Medulla oblongata (tissue), 1 donor: ENCODE results near the gene EVC.
"Not testable (repeated sequence)": the region's sequence is repeated elsewhere in the genome, so short reads cannot be mapped to it uniquely, and the experiment has no call there.

Experiments used
- DNase-seq: peaks from one replicate; pipeline ENCODE4 v3.0.0-alpha.2; 2015; ENCODE audit errors: extremely low spot score

EVC gene

GRCh38 chr4:5842456-5842855, 131.5 kb downstream of the EVC start:
- DNase-seq, result no peak

GRCh38 chr4:5843573-5844530, 132.9 kb downstream of the EVC start:
- no peak for DNase-seq

GRCh38 chr4:5845035-5845905, 134.3 kb downstream of the EVC start:
- DNase-seq, result no peak

GRCh38 chr4:5851637-5852301, 140.8 kb downstream of the EVC start:
- DNase-seq, result no peak

GRCh38 chr4:5852523-5853202, 141.7 kb downstream of the EVC start:
- no peak for DNase-seq

GRCh38 chr4:5854929-5855328, 143.9 kb downstream of the EVC start:
- no peak for DNase-seq

GRCh38 chr4:5856362-5856761, 145.4 kb downstream of the EVC start:
- not testable (repeated sequence) for DNase-seq

- no peak for DNase-seq
These were observed 146.2 kb downstream of the EVC start for GRCh38 chr4:5857199-5857598.

GRCh38 chr4:5858020-5858769, 147.2 kb downstream of the EVC start:
- peak; percentile 35 for DNase-seq

GRCh38 chr4:5863461-5864113, 152.6 kb downstream of the EVC start:
- DNase-seq, result no peak
